ENCODE data around the gene TIMM22.

- TF ChIP-seq POLR2A (IDR thresholded peaks at IDR 0.05; ENCODE audit: borderline replicate concordance, extremely low read depth, insufficient read depth, insufficient read length) (no peak), CTCF (IDR thresholded peaks at IDR 0.05 in 2 of 3, conservative IDR thresholded peaks at IDR 0.05 in 1 of 3; ENCODE audit: borderline replicate concordance in 1 of 3, insufficient read depth in 1 of 3, low read depth in 2 of 3, low read length in 2 of 3) (no peak), CEBPB (IDR thresholded peaks at IDR 0.05; ENCODE audit: low read depth) (no peak), EZH2 (IDR thresholded peaks at IDR 0.05) (no peak), POLR2AphosphoS5 (IDR thresholded peaks at IDR 0.05; ENCODE audit: low read depth, low read length) (no peak), JUND (IDR thresholded peaks at IDR 0.05) (no peak), RAD21 (IDR thresholded peaks at IDR 0.05; ENCODE audit: low read depth) (no peak), REST (IDR thresholded peaks at IDR 0.05; ENCODE audit: low read depth) (no peak), SIN3A (IDR thresholded peaks at IDR 0.05; ENCODE audit: low read depth) (no peak)
- TF ChIP-seq, protein P1, sequence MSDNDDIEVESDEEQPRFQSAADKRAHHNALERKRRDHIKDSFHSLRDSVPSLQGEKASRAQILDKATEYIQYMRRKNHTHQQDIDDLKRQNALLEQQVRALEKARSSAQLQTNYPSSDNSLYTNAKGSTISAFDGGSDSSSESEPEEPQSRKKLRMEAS (IDR thresholded peaks at IDR 0.05): no peak
Observed at GRCh38 chr17:1039123-1039507, 42.2 kb downstream of the TIMM22 start.

Measured in HCT116 (cell line).